Ascending aorta (tissue), 2 donors: ENCODE data around the gene MAML3. TPM values are rescaled to one million over a fixed set of nuclear protein-coding genes. Genes with fewer than 3 reads are reported as not detected.

Experiments
- DNase-seq, 2 donors: peaks; one replicate each; pipeline ENCODE4 v3.0.0-alpha.2; 2019; ENCODE audit warnings: low spot score in 2 of 2
- H3K27ac ChIP-seq, 2 donors: fragments of 200-600 bp; sonication (generic); one replicate each; pipeline ENCODE4 v1.5.1; 2016 to 2017; ENCODE audit warnings: mild to moderate bottlenecking in 1 of 2
- H3K27me3 ChIP-seq: fragments of 200-600 bp; sonication (generic); one replicate; pipeline ENCODE4 v1.5.1; 2017
- H3K36me3 ChIP-seq, 2 donors: fragments of 200-600 bp; sonication (generic); one replicate each; pipeline ENCODE4 v1.5.1; 2016
- H3K4me1 ChIP-seq, 2 donors: fragments of 200-600 bp; sonication (generic); one replicate each; pipeline ENCODE4 v1.5.1; 2016 to 2017; ENCODE audit warnings: mild to moderate bottlenecking in 1 of 2
- H3K4me3 ChIP-seq, 2 donors: fragments of 200-600 bp; sonication (generic); one replicate each; pipeline ENCODE4 v1.5.1; 2016 to 2017; ENCODE audit warnings: mild to moderate bottlenecking in 1 of 2
- H3K9me3 ChIP-seq, 2 donors: fragments of 200-600 bp; sonication (generic); one replicate each; pipeline ENCODE4 v1.5.1; 2016
- intact Hi-C: fragments of 100-400 bp; cut with DNase I; formaldehyde crosslinking; loops from one replicate; pipeline ENCODE4 v1.15.1; 2023
- total RNA-seq: library from RNA; depleted of rRNA; stranded (reverse); fragments of >200 nt; gene quantifications from one replicate; pipeline ENCODE4 v1.1.0, GENCODE V29; 2016
- TF ChIP-seq, protein P1 (sequence below), 3 experiments: fragments of 200-600 bp in 2 of 3; fragments of 450-650 bp in 1 of 3; sonication (generic) in 2 of 3; IDR thresholded peaks; one replicate each; pipeline ENCODE4 v1.5.1; 2016 to 2019; ENCODE audit warnings: antibody characterized with exemption in 3 of 3, mild to moderate bottlenecking in 1 of 3, moderate library complexity in 1 of 3

MAML3 gene
- total RNA-seq, 1 donor from 2014 or later: 4.7 TPM

DNA sequence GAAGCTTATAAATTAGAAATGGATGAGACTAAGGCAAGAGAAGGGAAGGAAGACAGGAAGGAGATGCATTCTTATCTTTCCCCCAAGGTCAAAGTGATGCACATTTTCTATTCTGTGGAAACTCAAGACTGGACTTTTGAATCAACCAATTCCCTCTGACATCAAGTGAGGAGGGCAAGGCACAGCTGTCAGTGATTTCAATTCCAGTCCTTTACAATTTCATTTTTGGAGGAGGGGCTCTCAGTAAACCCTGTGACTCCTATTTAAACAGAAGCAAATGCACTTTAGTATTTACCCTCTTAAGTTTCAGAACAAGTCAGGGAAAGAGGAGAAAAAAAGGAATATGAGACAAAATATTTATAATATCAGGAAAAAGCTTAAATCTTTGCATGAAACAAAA lies 354.4 kb downstream of the MAML3 start:
- no peaks in the 10 kb centered on the region for H3K27me3 ChIP-seq
- no peaks in the 10 kb centered on the region for H3K36me3 ChIP-seq
- no peaks in the 10 kb centered on the region for H3K9me3 ChIP-seq
- no peak overlapping the region for H3K4me3 ChIP-seq
- TF ChIP-seq, protein P1, sequence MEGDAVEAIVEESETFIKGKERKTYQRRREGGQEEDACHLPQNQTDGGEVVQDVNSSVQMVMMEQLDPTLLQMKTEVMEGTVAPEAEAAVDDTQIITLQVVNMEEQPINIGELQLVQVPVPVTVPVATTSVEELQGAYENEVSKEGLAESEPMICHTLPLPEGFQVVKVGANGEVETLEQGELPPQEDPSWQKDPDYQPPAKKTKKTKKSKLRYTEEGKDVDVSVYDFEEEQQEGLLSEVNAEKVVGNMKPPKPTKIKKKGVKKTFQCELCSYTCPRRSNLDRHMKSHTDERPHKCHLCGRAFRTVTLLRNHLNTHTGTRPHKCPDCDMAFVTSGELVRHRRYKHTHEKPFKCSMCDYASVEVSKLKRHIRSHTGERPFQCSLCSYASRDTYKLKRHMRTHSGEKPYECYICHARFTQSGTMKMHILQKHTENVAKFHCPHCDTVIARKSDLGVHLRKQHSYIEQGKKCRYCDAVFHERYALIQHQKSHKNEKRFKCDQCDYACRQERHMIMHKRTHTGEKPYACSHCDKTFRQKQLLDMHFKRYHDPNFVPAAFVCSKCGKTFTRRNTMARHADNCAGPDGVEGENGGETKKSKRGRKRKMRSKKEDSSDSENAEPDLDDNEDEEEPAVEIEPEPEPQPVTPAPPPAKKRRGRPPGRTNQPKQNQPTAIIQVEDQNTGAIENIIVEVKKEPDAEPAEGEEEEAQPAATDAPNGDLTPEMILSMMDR (IDR thresholded peaks at IDR 0.05): no peak
- intact Hi-C loops: no loop called here
- no peak for DNase-seq
- no peaks in the 10 kb centered on the region for H3K4me1 ChIP-seq
- no peak overlapping the region for H3K27ac ChIP-seq

DNA sequence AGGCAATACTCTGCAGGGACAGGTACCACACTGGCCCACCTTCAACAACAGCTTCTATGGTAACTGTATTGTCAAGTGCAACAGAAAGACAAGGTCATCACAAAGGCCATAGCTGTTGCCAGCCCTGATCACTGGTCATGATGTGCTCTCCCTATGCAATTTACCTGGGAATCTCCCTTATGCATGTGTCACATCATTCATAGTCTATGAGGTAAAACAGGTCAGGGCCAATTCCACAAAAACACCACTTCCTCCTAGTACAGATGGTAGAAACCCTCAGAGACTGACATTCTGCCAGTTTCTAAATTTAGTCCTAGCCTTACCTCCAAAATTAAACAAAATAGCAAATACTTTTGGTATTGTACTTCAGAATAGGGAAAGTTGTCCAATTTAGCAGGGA lies 355.5 kb downstream of the MAML3 start:
- H3K27me3 ChIP-seq: no peaks in the 10 kb centered on the region

DNA sequence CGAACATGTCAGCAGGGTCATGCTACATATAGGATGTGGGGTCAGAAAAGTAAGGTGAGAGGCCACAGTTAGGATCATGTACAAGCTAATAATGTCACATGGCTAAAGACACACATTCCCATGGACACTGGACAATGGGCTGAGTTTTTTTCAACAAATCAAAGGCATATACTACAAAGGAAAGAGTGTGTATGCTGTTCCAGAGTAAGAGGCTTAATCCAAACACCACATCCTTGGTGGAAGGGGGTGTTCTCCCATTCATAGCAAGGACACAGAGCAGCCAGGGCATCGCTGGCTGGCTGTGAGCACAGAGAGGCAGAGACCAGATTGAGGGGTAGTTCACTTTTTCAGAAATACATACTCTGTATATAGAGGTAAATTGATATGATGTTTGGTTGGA lies 356.7 kb downstream of the MAML3 start:
- Histone ChIP-seq H3K27me3 (no peaks in the 10 kb centered on the region), H3K4me1 (no peaks in the 10 kb centered on the region), H3K27ac (no peak overlapping the region), H3K4me3 (no peak overlapping the region), H3K9me3 (no peaks in the 10 kb centered on the region), H3K36me3 (no peaks in the 10 kb centered on the region)
- intact Hi-C loops: no loop called here
- DNase-seq: no peak
- TF ChIP-seq, protein P1 (IDR thresholded peaks at IDR 0.05): no peak

More for the DNA sequence above, 355.5 kb downstream of the MAML3 start:
- Histone ChIP-seq H3K36me3 (no peaks in the 10 kb centered on the region), H3K27ac (no peak overlapping the region), H3K4me1 (no peaks in the 10 kb centered on the region), H3K9me3 (no peaks in the 10 kb centered on the region), H3K4me3 (no peak overlapping the region)
- DNase-seq: no peak
- TF ChIP-seq, protein P1 (IDR thresholded peaks at IDR 0.05): no peak
- intact Hi-C loops: no loop called here

DNA sequence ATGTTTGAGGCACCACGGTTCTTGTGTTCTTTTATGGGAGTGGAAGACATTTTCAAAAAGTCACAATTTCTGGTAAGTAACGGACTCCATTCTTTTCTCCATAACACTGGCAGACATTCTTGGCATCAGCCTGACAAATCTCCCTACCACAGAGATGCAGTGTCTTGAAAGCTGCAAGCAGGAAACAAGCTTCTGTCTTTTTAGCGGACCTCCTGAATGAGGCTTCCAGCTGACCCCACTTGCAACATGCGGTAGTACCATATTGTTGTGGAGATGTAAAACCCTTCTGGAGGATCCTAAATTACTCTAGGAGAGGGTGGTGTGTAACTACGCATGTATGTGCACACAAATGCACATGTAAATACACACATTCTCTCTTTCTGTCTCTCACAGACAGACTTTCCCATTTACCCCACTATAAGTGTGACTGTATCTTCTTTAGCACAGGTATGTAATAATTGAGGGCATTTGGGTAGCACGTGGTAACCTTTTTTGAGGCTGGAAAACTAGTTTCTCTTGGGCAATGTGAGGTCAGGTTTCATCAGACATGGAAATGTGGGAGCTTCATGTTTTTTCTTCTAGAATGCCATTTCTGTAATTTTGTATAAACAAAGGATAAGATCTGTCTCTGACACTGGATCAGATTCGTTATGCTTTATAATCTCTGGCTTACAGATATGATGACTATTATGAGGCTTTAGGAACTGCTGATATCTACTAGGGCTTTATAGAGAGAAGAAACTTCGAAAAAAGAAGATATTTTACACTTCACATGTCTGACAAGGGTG lies 358.3 kb downstream of the MAML3 start:
- no peak for DNase-seq
- H3K4me3 ChIP-seq: no peak overlapping the region
- intact Hi-C loops: no loop called here
- no peaks in the 10 kb centered on the region for H3K4me1 ChIP-seq
- H3K9me3 ChIP-seq: no peaks in the 10 kb centered on the region
- TF ChIP-seq, protein P1 (IDR thresholded peaks at IDR 0.05): no peak
- no peaks in the 10 kb centered on the region for H3K36me3 ChIP-seq
- no peak overlapping the region for H3K27ac ChIP-seq
- H3K27me3 ChIP-seq: no peaks in the 10 kb centered on the region

DNA sequence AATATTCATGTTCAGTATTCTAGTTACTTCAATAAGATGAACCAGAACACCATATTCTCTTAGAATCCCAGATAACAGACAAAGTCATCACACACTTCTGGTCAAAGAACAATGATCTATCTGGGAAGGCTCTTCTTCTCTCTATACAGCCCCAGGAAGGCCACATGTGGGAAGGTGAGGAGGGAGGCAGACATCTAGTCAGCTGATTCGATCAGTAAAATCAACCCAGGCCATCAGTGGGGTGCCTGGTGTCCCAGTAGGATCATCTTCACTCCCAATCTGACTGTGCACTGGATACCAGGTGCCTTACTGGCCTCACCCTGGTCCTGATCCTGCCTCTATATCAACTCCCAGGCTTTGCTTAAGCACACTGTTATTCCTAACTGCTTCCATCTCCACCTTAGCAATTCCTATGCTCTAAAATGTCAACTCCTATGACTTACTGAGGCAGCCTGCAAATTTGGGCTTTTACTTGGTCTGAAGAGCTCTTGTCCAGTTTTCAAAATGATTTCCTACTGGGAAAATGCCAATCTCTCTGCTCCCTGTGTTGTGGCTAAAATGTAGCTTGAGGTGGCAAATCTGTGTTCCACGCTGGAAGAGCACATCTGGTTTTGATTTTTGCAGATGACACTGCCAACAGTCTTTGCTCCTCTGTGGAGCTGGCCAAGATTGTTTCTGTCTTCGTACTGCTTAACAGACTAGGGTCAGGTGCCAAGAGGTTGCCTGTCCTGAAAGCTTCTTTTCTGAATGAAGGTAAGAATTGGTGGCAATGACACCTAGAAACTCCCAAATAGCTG lies 359.6 kb downstream of the MAML3 start:
- Histone ChIP-seq H3K4me3 (no peak overlapping the region), H3K9me3 (no peaks in the 10 kb centered on the region), H3K27ac (no peak overlapping the region), H3K4me1 (no peaks in the 10 kb centered on the region), H3K36me3 (no peaks in the 10 kb centered on the region), H3K27me3 (no peaks in the 10 kb centered on the region)
- intact Hi-C loops: no loop called here
- no peak for DNase-seq
- TF ChIP-seq, protein P1 (IDR thresholded peaks at IDR 0.05): no peak
